Keratinocyte (primary cell): Measurements from ENCODE around the gene CMTR1.

Experiments
- CTCF ChIP-seq, 3 experiments: IDR thresholded peaks in 1 of 3; conservative IDR thresholded peaks in 1 of 3; optimal IDR thresholded peaks in 1 of 3; 2 replicates in 2 of 3; 3 replicates in 1 of 3; pipeline versions ENCODE3 to v1.5.1; 2011; ENCODE audit warnings: low read length in 3 of 3, mild to moderate bottlenecking in 3 of 3, moderate library complexity in 2 of 3, control low read depth in 1 of 3, inconsistent platforms in 1 of 3; ENCODE audit not compliant: insufficient read depth in 2 of 3; ENCODE audit errors: extremely low read depth in 1 of 3
- EZH2 ChIP-seq: IDR thresholded peaks from one replicate; pipeline ENCODE4 v1.6.1; 2012; ENCODE audit warnings: inconsistent platforms, mild to moderate bottlenecking, low read length, moderate library complexity

- TF ChIP-seq CTCF (optimal IDR thresholded peaks at IDR 0.05 in 1 of 3, IDR thresholded peaks at IDR 0.05 in 1 of 3, conservative IDR thresholded peaks at IDR 0.05 in 1 of 3; ENCODE audit: extremely low read depth in 1 of 3, insufficient read depth in 2 of 3, low read length in 3 of 3): no peak
- no peak for TF ChIP-seq EZH2
Measured at GRCh38 chr6:37456816-37457560, 24.0 kb downstream of the CMTR1 start.
